Fibroblast of lung (primary cell): ENCODE data around the gene MEGF6.

ENCODE experiments used
- EZH2 ChIP-seq: IDR thresholded peaks from 2 replicates; pipeline ENCODE4 v1.5.1; 2012; ENCODE audit warnings: low read length, control low read depth, mild to moderate bottlenecking; ENCODE audit errors: missing control alignments
- TF ChIP-seq, protein P1 (sequence below), 2 donors: IDR thresholded peaks in 1 of 2; conservative IDR thresholded peaks in 1 of 2; 1 replicate in 1 of 2; 2 replicates in 1 of 2; pipeline ENCODE4 v1.5.1; 2011 to 2012; ENCODE audit warnings: low read length in 2 of 2, control low read depth in 1 of 2, inconsistent platforms in 1 of 2, low read depth in 1 of 2, mild to moderate bottlenecking in 1 of 2

DNA sequence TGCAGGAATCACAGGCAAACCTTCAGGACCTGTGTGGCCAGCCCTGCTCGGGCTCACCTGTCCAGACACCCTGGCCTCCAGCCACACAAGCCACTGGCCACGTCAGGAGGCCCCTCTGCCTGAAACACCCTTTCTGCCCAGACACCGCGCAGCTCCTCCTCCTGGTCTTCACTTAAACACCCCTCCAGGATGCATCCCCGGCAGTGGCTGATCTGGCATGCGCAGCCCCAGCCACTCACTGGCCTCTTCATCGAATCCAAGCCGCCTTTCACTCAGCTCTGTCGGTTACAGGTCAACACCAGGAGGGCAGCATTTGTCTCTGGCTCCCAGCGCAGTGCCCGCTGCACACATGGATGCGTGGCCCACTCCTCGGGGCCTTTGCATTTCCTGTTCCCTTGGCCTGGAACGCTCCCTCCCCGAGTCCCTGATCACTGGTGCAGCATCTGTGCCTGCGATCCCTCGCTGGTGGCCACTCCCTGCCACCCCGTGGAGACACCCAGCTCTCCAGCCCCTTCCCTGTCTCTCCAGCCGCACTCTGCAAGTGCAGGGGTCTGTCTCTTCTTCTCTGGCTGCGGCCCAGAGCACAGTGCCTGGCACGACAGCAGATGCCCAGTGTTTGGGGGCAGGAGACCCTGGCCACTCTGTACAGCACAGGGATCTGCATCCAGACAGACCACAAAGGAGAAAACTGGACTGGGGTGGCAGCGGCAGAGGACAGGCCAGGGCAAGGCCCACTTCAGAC is 22.9 kb upstream of the MEGF6 start:
- TF ChIP-seq, protein P1, sequence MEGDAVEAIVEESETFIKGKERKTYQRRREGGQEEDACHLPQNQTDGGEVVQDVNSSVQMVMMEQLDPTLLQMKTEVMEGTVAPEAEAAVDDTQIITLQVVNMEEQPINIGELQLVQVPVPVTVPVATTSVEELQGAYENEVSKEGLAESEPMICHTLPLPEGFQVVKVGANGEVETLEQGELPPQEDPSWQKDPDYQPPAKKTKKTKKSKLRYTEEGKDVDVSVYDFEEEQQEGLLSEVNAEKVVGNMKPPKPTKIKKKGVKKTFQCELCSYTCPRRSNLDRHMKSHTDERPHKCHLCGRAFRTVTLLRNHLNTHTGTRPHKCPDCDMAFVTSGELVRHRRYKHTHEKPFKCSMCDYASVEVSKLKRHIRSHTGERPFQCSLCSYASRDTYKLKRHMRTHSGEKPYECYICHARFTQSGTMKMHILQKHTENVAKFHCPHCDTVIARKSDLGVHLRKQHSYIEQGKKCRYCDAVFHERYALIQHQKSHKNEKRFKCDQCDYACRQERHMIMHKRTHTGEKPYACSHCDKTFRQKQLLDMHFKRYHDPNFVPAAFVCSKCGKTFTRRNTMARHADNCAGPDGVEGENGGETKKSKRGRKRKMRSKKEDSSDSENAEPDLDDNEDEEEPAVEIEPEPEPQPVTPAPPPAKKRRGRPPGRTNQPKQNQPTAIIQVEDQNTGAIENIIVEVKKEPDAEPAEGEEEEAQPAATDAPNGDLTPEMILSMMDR (conservative IDR thresholded peaks at IDR 0.05 in 1 of 2, IDR thresholded peaks at IDR 0.05 in 1 of 2; ENCODE audit: low read depth in 1 of 2, low read length in 2 of 2): no peak
- TF ChIP-seq EZH2: no peak
